KG1 (cell line): ENCODE results near the gene AIF1L.

ENCODE experiments used
- DNase-seq: peaks from one replicate; lab custom pipeline; 2025; lab: John Stamatoyannopoulos, UW

AIF1L gene

GRCh38 chr9:131167936-131168335 lies 71.6 kb downstream of the AIF1L start:
- no peak for DNase-seq

- no peak for DNase-seq
Observed at GRCh38 chr9:131169563-131170240, 73.4 kb downstream of the AIF1L start.
